Neural progenitor cell (in vitro differentiated cells): Measurements from ENCODE around the gene TWIST2. TPM values are rescaled to one million over a fixed set of nuclear protein-coding genes. Genes with fewer than 3 reads are reported as not detected.

Experiments
- DNase-seq: peaks from one replicate; pipeline ENCODE4 v3.0.0-alpha.2; 2016; ENCODE audit warnings: low spot score
- H2AFZ ChIP-seq: fragments of 200-600 bp; sonication (generic); replicated peaks from 2 replicates; pipeline ENCODE4 v1.6.1; 2016; ENCODE audit warnings: antibody characterized with exemption
- H3F3A ChIP-seq: fragments of 200-600 bp; sonication (generic); 2 replicates; pipeline ENCODE4 v1.6.1; 2016; ENCODE audit warnings: antibody characterized with exemption, low read depth
- H3K27ac ChIP-seq: fragments of 200-600 bp; sonication (generic); 2 replicates; pipeline ENCODE4 v1.5.1; 2016; ENCODE audit warnings: mild to moderate bottlenecking
- H3K27me3 ChIP-seq: fragments of 200-600 bp; sonication (generic); 2 replicates; pipeline ENCODE4 v1.6.1; 2016; ENCODE audit warnings: mild to moderate bottlenecking, moderate library complexity
- H3K36me3 ChIP-seq: fragments of 200-600 bp; sonication (generic); 2 replicates; pipeline ENCODE4 v1.5.1; 2016
- H3K4me1 ChIP-seq: fragments of 200-600 bp; sonication (generic); 2 replicates; pipeline ENCODE4 v1.6.1; 2016; ENCODE audit warnings: mixed run types
- H3K4me2 ChIP-seq: fragments of 200-600 bp; sonication (generic); 2 replicates; pipeline ENCODE4 v1.6.1; 2016
- H3K4me3 ChIP-seq: fragments of 200-600 bp; sonication (generic); 2 replicates; pipeline ENCODE4 v1.5.1; 2016
- H3K79me2 ChIP-seq: fragments of 200-600 bp; sonication (generic); 2 replicates; pipeline ENCODE4 v1.6.1; 2016; ENCODE audit warnings: low read depth
- H3K9ac ChIP-seq: fragments of 200-600 bp; sonication (generic); 2 replicates; pipeline ENCODE4 v1.6.1; 2016
- H3K9me3 ChIP-seq: fragments of 200-600 bp; sonication (generic); 2 replicates; pipeline ENCODE4 v1.5.1; 2016; ENCODE audit warnings: low read depth
- H4K20me1 ChIP-seq: fragments of 200-600 bp; sonication (generic); 2 replicates; pipeline ENCODE4 v1.6.1; 2016; ENCODE audit warnings: low read depth
- H3K27ac Mint-ChIP-seq: 3 replicates; pipeline ENCODE4 v1.8.0; 2021; ENCODE audit warnings: mixed read lengths
- H3K27me3 Mint-ChIP-seq: 2 replicates; pipeline ENCODE4 v1.8.0; 2022; ENCODE audit warnings: low read depth, mild to moderate bottlenecking, inconsistent platforms, moderate library complexity, mixed read lengths; ENCODE audit not compliant: insufficient read depth
- H3K36me3 Mint-ChIP-seq: 3 replicates; pipeline ENCODE4 v1.8.0; 2021; ENCODE audit warnings: mixed read lengths
- H3K4me1 Mint-ChIP-seq: 3 replicates; pipeline ENCODE4 v1.8.0; 2021; ENCODE audit warnings: mixed read lengths
- H3K4me3 Mint-ChIP-seq: 3 replicates; pipeline ENCODE4 v1.8.0; 2021; ENCODE audit warnings: mild to moderate bottlenecking, moderate library complexity, mixed read lengths
- H3K9me3 Mint-ChIP-seq: 3 replicates; pipeline ENCODE4 v1.8.0; 2020; ENCODE audit warnings: mixed read lengths
- EZH2 ChIP-seq: fragments of 200-600 bp; sonication (generic); IDR thresholded peaks from 2 replicates; pipeline ENCODE4 v1.6.1; 2017; ENCODE audit warnings: antibody characterized with exemption, mild to moderate bottlenecking, moderate library complexity
- EZH2phosphoT487 ChIP-seq: fragments of 200-600 bp; sonication (generic); IDR thresholded peaks from 2 replicates; pipeline ENCODE4 v1.6.1; 2017; ENCODE audit warnings: antibody characterized with exemption
- total RNA-seq: library from RNA; depleted of rRNA; stranded (reverse); fragments of >200 nt; gene quantifications from 2 replicates; pipeline ENCODE4 v1.2.3, GENCODE V29; 2015; ENCODE audit warnings: low replicate concordance
- TF ChIP-seq, protein P1 (sequence below): fragments of 200-600 bp; sonication (generic); IDR thresholded peaks from 2 replicates; pipeline ENCODE4 v1.5.1; 2017; ENCODE audit warnings: antibody characterized with exemption, mild to moderate bottlenecking

TWIST2 gene
- total RNA-seq, 1 donor from 2014 or later, result 0.51 TPM

DNA sequence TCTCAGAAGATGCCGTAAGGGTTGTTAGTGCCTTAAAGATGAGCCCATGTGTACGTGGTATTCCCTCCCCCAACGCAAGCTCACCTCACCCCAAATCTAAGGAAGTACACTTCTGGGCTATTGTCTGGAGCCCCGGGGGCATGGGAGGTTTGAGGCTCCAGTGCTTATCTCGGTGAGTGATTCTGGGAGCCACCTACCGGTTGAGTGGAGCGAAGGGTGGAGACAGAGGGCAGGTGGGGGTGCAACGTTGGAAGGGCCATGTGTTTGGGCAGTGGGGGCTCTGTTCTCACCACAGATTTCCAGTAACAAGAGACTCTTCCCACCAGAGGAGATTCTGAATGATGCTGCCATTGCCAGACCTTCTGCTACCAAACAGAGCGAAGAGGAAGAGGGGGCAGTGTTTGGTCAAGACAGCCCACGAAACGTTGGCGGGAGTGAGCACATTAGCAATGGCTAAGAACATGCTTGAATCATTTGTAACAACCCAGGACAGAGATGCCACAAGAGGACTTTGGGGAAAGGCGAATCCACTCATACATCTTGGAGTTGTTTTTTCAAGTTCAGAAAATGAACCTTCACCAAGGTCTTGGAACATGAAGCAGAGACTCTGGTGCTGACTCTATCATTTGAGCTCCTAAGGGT, 38.7 kb downstream of the TWIST2 start:
- Mint-ChIP-seq H3K9me3 (peaks cover 7% of the 10 kb centered on the region), H3K36me3 (peaks cover 2% of the 10 kb centered on the region), H3K4me1 (peaks cover 18% of the 10 kb centered on the region), H3K4me3 (no peak overlapping the region), H3K27ac (no peak overlapping the region), H3K27me3 (peaks cover 2% of the 10 kb centered on the region)
- no peak for DNase-seq
- Histone ChIP-seq H3K36me3 (no peaks in the 10 kb centered on the region), H3K27ac (no peak overlapping the region), H2AFZ (no peak overlapping the region), H3F3A (no peaks in the 10 kb centered on the region), H3K27me3 (no peaks in the 10 kb centered on the region), H3K4me1 (no peaks in the 10 kb centered on the region), H3K4me2 (no peak overlapping the region), H3K9me3 (no peaks in the 10 kb centered on the region), H3K9ac (no peak overlapping the region), H3K79me2 (no peaks in the 10 kb centered on the region), H3K4me3 (no peak overlapping the region), H4K20me1 (no peaks in the 10 kb centered on the region)
- TF ChIP-seq, protein P1, sequence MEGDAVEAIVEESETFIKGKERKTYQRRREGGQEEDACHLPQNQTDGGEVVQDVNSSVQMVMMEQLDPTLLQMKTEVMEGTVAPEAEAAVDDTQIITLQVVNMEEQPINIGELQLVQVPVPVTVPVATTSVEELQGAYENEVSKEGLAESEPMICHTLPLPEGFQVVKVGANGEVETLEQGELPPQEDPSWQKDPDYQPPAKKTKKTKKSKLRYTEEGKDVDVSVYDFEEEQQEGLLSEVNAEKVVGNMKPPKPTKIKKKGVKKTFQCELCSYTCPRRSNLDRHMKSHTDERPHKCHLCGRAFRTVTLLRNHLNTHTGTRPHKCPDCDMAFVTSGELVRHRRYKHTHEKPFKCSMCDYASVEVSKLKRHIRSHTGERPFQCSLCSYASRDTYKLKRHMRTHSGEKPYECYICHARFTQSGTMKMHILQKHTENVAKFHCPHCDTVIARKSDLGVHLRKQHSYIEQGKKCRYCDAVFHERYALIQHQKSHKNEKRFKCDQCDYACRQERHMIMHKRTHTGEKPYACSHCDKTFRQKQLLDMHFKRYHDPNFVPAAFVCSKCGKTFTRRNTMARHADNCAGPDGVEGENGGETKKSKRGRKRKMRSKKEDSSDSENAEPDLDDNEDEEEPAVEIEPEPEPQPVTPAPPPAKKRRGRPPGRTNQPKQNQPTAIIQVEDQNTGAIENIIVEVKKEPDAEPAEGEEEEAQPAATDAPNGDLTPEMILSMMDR, result no peak
- TF ChIP-seq EZH2phosphoT487 (no peak), EZH2 (no peak)

DNA sequence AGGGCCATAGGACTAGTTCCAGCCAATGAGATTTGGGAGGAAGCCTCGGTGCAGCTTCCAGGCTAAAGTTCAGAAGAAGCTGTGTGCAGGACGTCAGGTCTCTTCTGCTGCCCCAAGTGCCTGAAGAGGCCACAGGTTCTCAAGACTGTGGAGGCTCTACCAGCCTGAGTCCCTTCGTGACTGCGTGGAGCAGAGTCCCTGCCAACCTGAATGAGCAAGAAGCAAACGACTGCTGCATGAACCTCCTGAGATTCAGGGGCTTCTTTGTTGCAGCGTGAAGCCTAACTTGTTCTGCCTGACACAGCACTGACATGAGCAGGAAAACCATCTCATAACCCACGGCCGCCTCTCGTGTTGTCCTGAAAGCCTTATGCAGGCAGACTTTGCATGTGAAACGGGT, 39.7 kb downstream of the TWIST2 start:
- Histone ChIP-seq H4K20me1 (no peaks in the 10 kb centered on the region), H3F3A (no peaks in the 10 kb centered on the region), H3K9ac (no peak overlapping the region), H3K36me3 (no peaks in the 10 kb centered on the region), H3K4me2 (no peak overlapping the region), H3K9me3 (no peaks in the 10 kb centered on the region), H2AFZ (no peak overlapping the region), H3K27me3 (no peaks in the 10 kb centered on the region), H3K4me3 (no peak overlapping the region), H3K4me1 (peaks cover under 1% of the 10 kb centered on the region), H3K79me2 (no peaks in the 10 kb centered on the region), H3K27ac (no peak overlapping the region)
- Mint-ChIP-seq H3K27ac (no peak overlapping the region), H3K4me1 (peaks cover 14% of the 10 kb centered on the region), H3K27me3 (no peaks in the 10 kb centered on the region), H3K36me3 (peaks cover 2% of the 10 kb centered on the region), H3K4me3 (no peak overlapping the region), H3K9me3 (peaks cover 7% of the 10 kb centered on the region)
- no peak for DNase-seq
- no peak for TF ChIP-seq EZH2
- TF ChIP-seq, protein P1, result no peak
- TF ChIP-seq EZH2phosphoT487, result no peak

DNA sequence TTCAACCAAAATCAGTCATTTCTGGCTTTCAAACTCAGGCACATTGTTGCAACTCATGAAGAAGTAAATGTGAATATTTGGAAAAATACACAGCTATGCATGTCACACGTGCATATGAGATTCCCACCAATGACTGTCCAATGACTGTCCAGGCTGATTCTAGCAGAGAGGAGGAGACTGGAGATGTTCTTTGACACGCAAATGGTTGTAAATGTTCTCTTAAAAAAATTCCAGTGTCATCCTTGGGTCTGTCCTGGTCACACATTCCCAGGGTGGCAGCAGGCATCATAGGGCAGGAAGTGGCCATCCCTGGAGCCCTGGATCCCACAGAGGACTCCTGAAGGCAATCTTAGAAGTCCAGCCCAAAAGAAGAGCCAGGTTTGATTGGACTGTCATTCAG, 40.9 kb downstream of the TWIST2 start:
- peaks cover 10% of the 10 kb centered on the region for H3K4me1 ChIP-seq
- H3K9ac ChIP-seq, result no peak overlapping the region
- no peak overlapping the region for H3K4me2 ChIP-seq
- no peak for DNase-seq
- Mint-ChIP-seq H3K27ac (no peak overlapping the region), H3K4me3 (no peak overlapping the region), H3K9me3 (peaks cover 7% of the 10 kb centered on the region), H3K27me3 (peaks cover 2% of the 10 kb centered on the region), H3K36me3 (peaks cover 2% of the 10 kb centered on the region), H3K4me1 (peaks cover 16% of the 10 kb centered on the region)
- H3K27ac ChIP-seq, result no peak overlapping the region
- H3K9me3 ChIP-seq, result no peaks in the 10 kb centered on the region
- no peaks in the 10 kb centered on the region for H3K27me3 ChIP-seq
- H3F3A ChIP-seq, result no peaks in the 10 kb centered on the region
- no peak overlapping the region for H3K4me3 ChIP-seq
- H3K36me3 ChIP-seq, result no peaks in the 10 kb centered on the region
- TF ChIP-seq EZH2phosphoT487 (no peak), EZH2 (no peak)
- TF ChIP-seq, protein P1, result no peak
- no peaks in the 10 kb centered on the region for H3K79me2 ChIP-seq
- no peak overlapping the region for H2AFZ ChIP-seq
- no peaks in the 10 kb centered on the region for H4K20me1 ChIP-seq
